HG02852 (cell line): ENCODE data around the gene ANKS3.
A peak's percentile ranks its signal among the peaks of the same experiment; 100 is the strongest.
"Not testable (repeated sequence)": the region's sequence is repeated elsewhere in the genome, so short reads cannot be mapped to it uniquely, and the experiment has no call there.

Experiments
- ATAC-seq: cut with Tn5 transposase; IDR thresholded peaks from one replicate; pipeline ENCODE4 v1.9.1; 2021; ENCODE audit warnings: mild to moderate bottlenecking, moderate library complexity; ENCODE audit not compliant: unreplicated experiment

ANKS3 gene

DNA sequence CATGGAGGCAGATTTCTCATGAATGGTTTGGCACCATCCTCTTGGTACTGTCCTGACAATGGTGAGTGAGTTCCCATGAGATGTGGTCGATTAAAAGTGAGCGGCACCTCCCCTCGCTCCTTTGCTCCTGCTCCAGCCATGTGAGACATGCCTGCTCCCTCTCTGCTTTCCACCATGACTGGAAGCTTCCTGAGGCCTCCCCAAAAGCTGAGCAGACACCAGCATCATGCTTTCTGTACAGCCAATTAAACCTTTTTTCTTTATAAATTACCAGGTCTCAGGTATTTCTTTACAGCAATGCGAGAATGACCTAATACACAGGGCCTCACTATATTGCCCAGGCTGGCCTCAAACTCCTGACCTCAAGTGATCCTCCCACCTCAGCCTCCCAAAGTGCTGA is 20.8 kb upstream of the ANKS3 start:
- no peak for ATAC-seq

DNA sequence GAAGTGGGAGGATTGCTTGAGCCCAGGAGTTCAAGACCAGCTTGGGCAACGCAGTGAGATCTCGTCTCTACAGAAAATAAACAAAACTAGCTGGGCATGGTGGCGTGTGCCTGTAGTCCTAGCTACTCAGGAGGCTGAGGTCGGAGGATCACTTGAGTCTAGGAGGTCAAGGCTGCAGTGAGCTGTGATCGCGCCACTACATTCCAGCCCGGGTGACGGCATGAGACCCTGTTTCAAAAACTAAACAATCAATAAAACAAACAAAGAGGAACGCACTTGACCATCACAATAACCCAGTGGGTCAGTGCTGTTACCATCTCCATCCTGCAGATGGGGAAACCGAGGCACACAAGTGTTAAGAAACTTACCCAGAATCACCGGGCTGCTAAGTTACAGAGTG is 19.2 kb upstream of the ANKS3 start:
- ATAC-seq, result no peak

- no peak for ATAC-seq
Measured at GRCh38 chr16:4752351-4753100, 18.5 kb upstream of the ANKS3 start.

- ATAC-seq, result no peak
Measured at GRCh38 chr16:4750896-4751295, 16.8 kb upstream of the ANKS3 start.

- no peak for ATAC-seq
Measured at GRCh38 chr16:4749700-4750257, 15.7 kb upstream of the ANKS3 start.

- no peak for ATAC-seq
Measured at GRCh38 chr16:4748682-4749411, 14.8 kb upstream of the ANKS3 start.

GRCh38 chr16:4747906-4748681 is 14.0 kb upstream of the ANKS3 start:
- ATAC-seq, result no peak

DNA sequence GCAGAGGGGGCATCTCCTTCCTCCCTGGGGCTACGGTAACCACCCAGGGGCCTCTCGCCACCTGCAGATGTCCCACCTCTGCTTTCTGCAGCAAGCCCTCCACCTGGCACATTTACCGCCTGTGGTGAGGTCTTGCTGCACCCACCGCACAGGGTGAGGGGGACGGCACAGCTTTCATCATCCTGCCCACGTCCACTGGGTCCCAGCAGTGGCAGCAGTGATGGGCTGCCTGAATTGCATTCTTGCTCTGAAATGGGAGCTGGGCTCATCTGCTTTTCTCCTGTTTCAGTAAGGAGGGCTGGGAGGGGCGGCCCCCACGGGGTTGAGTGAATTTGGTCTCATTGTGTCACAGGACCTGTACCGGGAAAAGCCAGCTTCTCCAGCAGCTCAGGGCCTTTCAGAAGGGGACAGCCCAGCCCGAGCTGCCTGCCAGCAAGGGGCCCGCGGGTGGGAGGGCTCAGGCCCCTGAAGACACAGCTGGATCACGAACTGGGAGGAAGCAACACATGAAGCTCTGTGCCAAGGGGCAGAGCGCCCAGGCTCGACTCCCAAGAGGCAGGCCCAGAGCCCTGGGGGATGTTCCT is 13.0 kb upstream of the ANKS3 start:
- ATAC-seq, result no peak

GRCh38 chr16:4746215-4746614 is 12.1 kb upstream of the ANKS3 start:
- ATAC-seq, result no peak

- no peak for ATAC-seq
Measured at GRCh38 chr16:4745274-4745569, 11.2 kb upstream of the ANKS3 start.

DNA sequence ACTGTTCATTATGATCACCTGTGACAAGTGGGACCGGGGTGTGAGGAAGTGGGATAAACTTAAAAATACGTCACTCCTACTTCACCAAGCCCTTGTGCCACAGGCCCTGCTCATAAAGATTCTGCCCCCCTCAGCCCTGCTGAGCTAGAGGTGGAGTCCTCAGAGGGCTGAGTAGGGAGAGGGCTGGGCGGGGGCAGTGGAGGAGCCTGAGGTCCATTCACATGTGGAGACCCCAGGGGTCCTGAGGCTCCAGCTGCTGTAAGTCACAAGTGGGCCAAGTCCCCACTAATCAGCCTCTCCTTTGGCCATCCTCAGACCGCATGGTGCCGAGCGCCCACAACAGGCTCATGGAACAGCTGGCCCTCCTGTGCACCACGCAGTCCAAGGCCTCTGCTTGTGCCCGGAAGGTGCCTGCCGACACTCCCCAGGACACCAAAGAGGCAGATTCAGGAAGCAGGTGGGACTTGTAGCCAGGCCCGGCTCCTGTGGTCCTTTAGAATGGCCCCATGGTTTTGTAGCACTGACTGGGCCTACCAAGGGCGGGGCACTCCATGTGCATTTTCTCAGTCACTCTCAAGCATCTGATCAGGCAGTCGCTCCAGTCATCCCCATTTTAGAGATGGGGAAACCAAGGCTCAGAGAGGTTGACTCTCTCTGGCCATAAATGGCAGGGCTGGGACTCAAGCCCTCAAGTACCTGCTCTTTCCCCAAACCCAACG is 10.6 kb upstream of the ANKS3 start:
- no peak for ATAC-seq

- ATAC-seq, result no peak
Measured at GRCh38 chr16:4743226-4743878, 9.3 kb upstream of the ANKS3 start.

DNA sequence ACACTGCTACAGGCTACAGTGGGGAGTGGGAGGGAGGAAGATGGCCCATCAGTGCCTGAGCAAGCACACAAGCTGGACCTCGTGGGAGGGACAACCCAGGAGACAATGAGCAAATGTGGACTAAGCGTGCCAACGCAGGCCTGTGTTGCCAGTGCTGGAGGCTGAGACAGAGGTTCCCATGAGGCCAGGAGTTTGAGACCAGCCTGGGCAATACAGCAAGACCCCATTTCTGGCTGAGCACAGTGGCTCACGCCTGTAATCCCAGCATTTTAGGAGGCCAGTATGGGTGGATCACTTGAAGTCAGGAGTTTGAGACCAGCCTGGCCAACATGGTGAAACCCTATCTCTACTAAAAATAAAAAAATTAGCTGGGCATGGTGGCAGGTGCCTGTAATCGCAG is 4.3 kb upstream of the ANKS3 start:
- ATAC-seq, result not testable (repeated sequence)

DNA sequence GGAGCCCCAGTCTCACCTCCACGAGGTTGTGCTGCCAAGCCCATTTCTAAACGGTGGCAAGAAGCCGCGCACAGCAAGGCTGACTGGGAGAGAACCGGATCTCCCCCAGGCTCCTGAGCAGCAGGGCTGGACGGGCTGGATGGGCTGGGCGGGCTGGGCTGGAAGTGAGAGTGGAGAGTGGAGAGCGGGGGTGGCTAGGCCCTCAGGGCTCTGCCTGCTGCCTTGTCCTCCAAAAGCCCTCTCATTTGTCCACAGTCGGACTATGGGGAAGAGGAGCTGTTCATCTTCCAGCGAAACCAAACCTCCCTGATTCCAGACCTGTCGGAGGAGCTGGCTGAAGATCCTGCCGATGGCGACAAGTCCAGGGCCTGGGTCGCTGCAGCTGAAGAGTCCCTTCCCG is 3.5 kb upstream of the ANKS3 start:
- no peak for ATAC-seq

- ATAC-seq, result no peak
Measured at GRCh38 chr16:4736546-4736945, 2.5 kb upstream of the ANKS3 start.

DNA sequence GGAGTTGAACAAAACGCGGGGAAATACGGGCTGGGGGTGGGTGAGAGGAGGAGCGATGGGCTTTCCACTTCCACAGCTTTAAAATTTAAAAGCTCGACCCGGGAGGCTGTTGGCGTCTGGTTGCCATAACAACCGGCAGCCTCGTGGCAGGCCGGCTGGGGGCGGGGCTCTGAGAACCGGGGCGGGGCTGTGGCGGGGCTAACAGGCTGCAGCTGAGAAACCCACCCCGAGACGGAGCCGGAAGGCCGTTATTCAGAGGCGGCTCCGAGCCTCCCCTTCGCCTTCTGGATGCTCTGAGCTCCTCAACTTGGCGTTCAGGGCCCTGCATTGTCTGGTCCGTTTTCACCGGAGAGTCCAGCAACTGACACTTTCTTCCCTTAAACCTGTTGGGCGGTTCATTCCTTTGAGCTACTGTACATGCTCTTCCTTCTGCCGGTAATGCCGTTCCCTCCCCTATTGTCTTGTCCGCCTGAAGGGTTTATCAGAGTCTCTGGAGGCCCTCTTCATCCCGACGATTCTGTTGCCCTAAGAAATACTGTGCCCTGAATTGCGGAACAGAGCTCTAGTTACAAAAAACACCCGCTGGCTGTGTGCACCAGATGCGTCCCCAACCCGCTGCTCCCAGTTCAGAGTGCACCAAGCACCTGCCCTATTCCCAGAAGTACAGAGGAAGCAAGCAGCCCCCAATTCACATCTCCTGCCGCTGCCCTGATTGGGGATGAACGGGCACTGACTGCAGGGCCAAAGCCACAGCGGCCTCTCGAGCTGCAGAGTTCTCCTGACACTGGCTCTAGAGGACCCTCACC is 862 bp upstream of the ANKS3 start:
- peak; percentile 54 for ATAC-seq

DNA sequence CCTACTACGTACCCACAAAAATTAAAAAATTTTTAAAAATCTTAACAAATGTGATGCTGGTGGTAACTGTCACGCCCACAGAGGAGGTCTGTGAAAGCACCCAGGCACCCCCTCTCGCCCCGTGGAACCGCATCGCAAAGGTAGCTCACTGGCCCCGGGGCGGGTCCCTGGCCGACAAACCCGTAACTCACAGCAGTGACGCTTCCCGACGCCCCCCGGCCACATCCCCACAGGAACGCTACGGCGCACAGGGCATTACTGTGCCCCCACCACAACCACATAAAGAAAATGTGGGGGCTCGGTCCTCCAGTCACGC is 366 bp downstream of the ANKS3 start:
- peak; percentile 9 for ATAC-seq

- ATAC-seq, result no peak
Measured at GRCh38 chr16:4733211-4733742, 794 bp downstream of the ANKS3 start.

GRCh38 chr16:4729876-4730275 is 4.2 kb downstream of the ANKS3 start:
- no peak for ATAC-seq
